GM23248 (cell line): Measurements from ENCODE around the gene TAMALIN. TPM values are rescaled to one million over a fixed set of nuclear protein-coding genes. Genes with fewer than 3 reads are reported as not detected.

Source experiments
- DNase-seq: peaks from one replicate; pipeline ENCODE4 v3.0.0-alpha.2; 2015
- H2AFZ ChIP-seq: fragments of 200-600 bp; sonication (generic); 2 replicates; pipeline ENCODE4 v1.6.1; 2016; ENCODE audit warnings: antibody characterized with exemption
- H3F3A ChIP-seq: fragments of 200-600 bp; sonication (generic); 2 replicates; pipeline ENCODE4 v1.6.1; 2016; ENCODE audit warnings: mild to moderate bottlenecking, antibody characterized with exemption, mixed run types; ENCODE audit not compliant: insufficient read depth
- H3K27ac ChIP-seq: fragments of 200-600 bp; sonication (generic); 2 replicates; pipeline ENCODE4 v1.5.1; 2016; ENCODE audit warnings: mild to moderate bottlenecking
- H3K27me3 ChIP-seq: fragments of 200-600 bp; sonication (generic); replicated peaks from 2 replicates; pipeline ENCODE4 v1.6.1; 2016; ENCODE audit warnings: mild to moderate bottlenecking; ENCODE audit not compliant: insufficient read depth
- H3K36me3 ChIP-seq: fragments of 200-600 bp; sonication (generic); 2 replicates; pipeline ENCODE4 v1.6.1; 2016; ENCODE audit warnings: low read depth, mild to moderate bottlenecking
- H3K4me1 ChIP-seq: fragments of 200-600 bp; sonication (generic); 2 replicates; pipeline ENCODE4 v1.6.1; 2016; ENCODE audit warnings: mild to moderate bottlenecking; ENCODE audit not compliant: insufficient read depth
- H3K4me2 ChIP-seq: fragments of 200-600 bp; sonication (generic); one replicate; pipeline ENCODE4 v1.6.1; 2016; ENCODE audit warnings: mild to moderate bottlenecking; ENCODE audit not compliant: unreplicated experiment
- H3K4me3 ChIP-seq: fragments of 200-600 bp; sonication (generic); 2 replicates; pipeline ENCODE4 v1.5.1; 2016; ENCODE audit warnings: mild to moderate bottlenecking
- H3K79me2 ChIP-seq: fragments of 200-600 bp; sonication (generic); 2 replicates; pipeline ENCODE4 v1.6.1; 2016; ENCODE audit warnings: mild to moderate bottlenecking; ENCODE audit not compliant: insufficient read depth
- H3K9ac ChIP-seq: fragments of 200-600 bp; sonication (generic); 2 replicates; pipeline ENCODE4 v1.6.1; 2016; ENCODE audit warnings: mild to moderate bottlenecking
- H3K9me2 ChIP-seq: fragments of 200-600 bp; sonication (generic); 2 replicates; pipeline ENCODE4 v1.6.1; 2016; ENCODE audit warnings: mixed run types, mild to moderate bottlenecking, moderate library complexity; ENCODE audit not compliant: insufficient read depth
- H3K9me3 ChIP-seq: fragments of 200-600 bp; sonication (generic); one replicate; pipeline ENCODE4 v1.6.1; 2017; ENCODE audit warnings: low read depth
- H4K20me1 ChIP-seq: fragments of 200-600 bp; sonication (generic); 2 replicates; pipeline ENCODE4 v1.6.0; 2016; ENCODE audit not compliant: insufficient read depth
- EZH2 ChIP-seq: fragments of 200-600 bp; sonication (generic); IDR thresholded peaks from 2 replicates; pipeline ENCODE4 v1.6.1; 2018; ENCODE audit warnings: antibody characterized with exemption, mild to moderate bottlenecking; ENCODE audit not compliant: insufficient read depth, poor library complexity, severe bottlenecking
- EZH2phosphoT487 ChIP-seq: fragments of 200-600 bp; sonication (generic); IDR thresholded peaks from 2 replicates; pipeline ENCODE4 v1.6.1; 2018; ENCODE audit warnings: antibody characterized with exemption, moderate library complexity, mild to moderate bottlenecking, low read depth; ENCODE audit not compliant: insufficient read depth
- WGBS, 2 experiments: methylation state at CpG; one replicate each; pipeline ENCODE4 v1.1.6; 2015 to 2017; ENCODE audit warnings: low lambda C conversion rate in 2 of 2, low coverage in 1 of 2; ENCODE audit errors: missing lambda C conversion rate in 2 of 2; 5-methylcytosine and 5-hydroxymethylcytosine counted together
- in situ Hi-C: fragments of 300-500 bp; cut with MboI; formaldehyde crosslinking; loops from 2 replicates; pipeline ENCODE4 v1.15.0; 2020
- polyA plus RNA-seq: library from polyadenylated mRNA; unstranded; fragments of >200 nt; fragmentation: Nextera tagmentation; extraction: Ambion mirVana; gene quantifications from 2 replicates; pipeline ENCODE4 v1.2.1, GENCODE V29; 2016
- total RNA-seq: library from RNA; depleted of rRNA; stranded (reverse); fragments of >200 nt; shearing (Covaris generic); gene quantifications from 2 replicates; pipeline ENCODE4 v1.2.3, GENCODE V29; 2014

The TAMALIN gene
- total and polyA plus RNA-seq, 2 experiments from 2014 or later = 2.2 TPM; not detected in 1

- Histone ChIP-seq H3K4me2 (peak overlapping the region; percentile 91), H4K20me1 (no peaks in the 10 kb centered on the region), H3K27me3 (no peaks in the 10 kb centered on the region), H3K4me3 (no peak overlapping the region), H3K27ac (no peak overlapping the region), H3K9me2 (no peaks in the 10 kb centered on the region), H3K79me2 (peaks cover 26% of the 10 kb centered on the region), H3K9ac (peak overlapping the region; percentile 98), H3K4me1 (peaks cover 23% of the 10 kb centered on the region), H2AFZ (no peak overlapping the region), H3F3A (peaks cover 39% of the 10 kb centered on the region), H3K9me3 (no peaks in the 10 kb centered on the region), H3K36me3 (no peaks in the 10 kb centered on the region)
- in situ Hi-C loops = no loop called here
- TF ChIP-seq EZH2phosphoT487 (no peak), EZH2 (no peak)
- WGBS, 2 experiments = 65 to 71% methylated on average over 9 of the region's 9 CpGs
- DNase-seq = no peak
Measured at GRCh38 chr12:52053536-52054209, 46.9 kb downstream of the TAMALIN start.

- Histone ChIP-seq H4K20me1 (no peaks in the 10 kb centered on the region), H3K4me3 (no peak overlapping the region), H3K27ac (no peak overlapping the region), H2AFZ (no peak overlapping the region), H3F3A (peaks cover 42% of the 10 kb centered on the region), H3K4me1 (peaks cover 23% of the 10 kb centered on the region), H3K79me2 (peaks cover 26% of the 10 kb centered on the region), H3K9ac (no peak overlapping the region), H3K9me3 (no peaks in the 10 kb centered on the region), H3K27me3 (no peaks in the 10 kb centered on the region), H3K9me2 (no peaks in the 10 kb centered on the region), H3K36me3 (no peaks in the 10 kb centered on the region), H3K4me2 (no peak overlapping the region)
- no peak for TF ChIP-seq EZH2phosphoT487
- TF ChIP-seq EZH2 = no peak
- DNase-seq = no peak
- in situ Hi-C loops = no loop called here
- WGBS, 2 experiments = 83 to 91% methylated on average over 11 to 21 of the region's 21 CpGs
Measured at GRCh38 chr12:52054231-52054832, 47.6 kb downstream of the TAMALIN start.

GRCh38 chr12:52054833-52055730 is 48.3 kb downstream of the TAMALIN start:
- H4K20me1 ChIP-seq = no peaks in the 10 kb centered on the region
- no peak overlapping the region for H3K9ac ChIP-seq
- H3K9me2 ChIP-seq = no peaks in the 10 kb centered on the region
- no peak for DNase-seq
- peaks cover 26% of the 10 kb centered on the region for H3K79me2 ChIP-seq
- H3K4me3 ChIP-seq = no peak overlapping the region
- no peaks in the 10 kb centered on the region for H3K36me3 ChIP-seq
- H3K4me1 ChIP-seq = peaks cover 21% of the 10 kb centered on the region
- H3K27ac ChIP-seq = no peak overlapping the region
- 94% methylated on average over 20 to 21 of the region's 21 CpGs for WGBS, 2 experiments
- no peaks in the 10 kb centered on the region for H3K27me3 ChIP-seq
- no peak for TF ChIP-seq EZH2
- no peak for TF ChIP-seq EZH2phosphoT487
- H3F3A ChIP-seq = peaks cover 48% of the 10 kb centered on the region
- H3K4me2 ChIP-seq = no peak overlapping the region
- in situ Hi-C loops = no loop called here
- no peak overlapping the region for H2AFZ ChIP-seq
- no peaks in the 10 kb centered on the region for H3K9me3 ChIP-seq
